ENCODE results near the gene BPIFA3. TPM values are rescaled to one million over a fixed set of nuclear protein-coding genes. Genes with fewer than 3 reads are reported as not detected.

BPIFA3 gene
- total RNA-seq, 1 experiment from 2014 or later: not detected

- no peak overlapping the region for H2AFZ ChIP-seq (ENCODE audit: low read depth, low read length, poor library complexity, severe bottlenecking)
- H3K4me1 ChIP-seq (ENCODE audit: control insufficient read depth in 1 of 2, insufficient read depth in 2 of 2, low read length in 2 of 2): no peaks in the 10 kb centered on the region
- no peaks in the 10 kb centered on the region for H4K20me1 ChIP-seq (ENCODE audit: insufficient read depth)
- CTCF ChIA-PET: no interaction called here
- no peak overlapping the region for H3K4me3 ChIP-seq (replicated peaks in 1 of 2; ENCODE audit: low read depth in 1 of 2, low read length in 2 of 2)
- H3K4me2 ChIP-seq (ENCODE audit: low read length): no peak overlapping the region
- H3K9me3 ChIP-seq (ENCODE audit: control insufficient read depth in 1 of 2, insufficient read depth in 1 of 2, low read depth in 1 of 2, low read length in 2 of 2): no peaks in the 10 kb centered on the region
- POLR2A ChIA-PET: no interaction called here
- RAD21 ChIA-PET (ENCODE audit: low non-redundant PET in 1 of 2, low total read pairs in 2 of 2, uncharacterized antibody in 2 of 2, unreplicated experiment in 2 of 2): no interaction called here
- DNase-seq (ENCODE audit: low read depth, low spot score) (no peak), ATAC-seq (no peak)
- BruUV-seq (replicated peaks): no TSS peak
- no peaks in the 10 kb centered on the region for H3K9me2 ChIP-seq (ENCODE audit: insufficient read depth)
- H3K9ac ChIP-seq (ENCODE audit: low read length): no peak overlapping the region
- H3K79me2 ChIP-seq (ENCODE audit: insufficient read depth, low read length): no peaks in the 10 kb centered on the region
- H3K27ac ChIP-seq (ENCODE audit: low read depth, low read length): no peak overlapping the region
- intact Hi-C loops (cut with micrococcal nuclease): no loop called here
- TF ChIP-seq CEBPB (IDR thresholded peaks at IDR 0.05; ENCODE audit: low read depth): no peak
- no peak for TF ChIP-seq POLR2AphosphoS5 (IDR thresholded peaks at IDR 0.05; ENCODE audit: low read depth, low read length)
- no peak for TF ChIP-seq TCF7L2 (IDR thresholded peaks at IDR 0.05; ENCODE audit: borderline replicate concordance, extremely low read depth, insufficient read depth, insufficient read length)
- TF ChIP-seq MAX (IDR thresholded peaks at IDR 0.05): no peak
- TF ChIP-seq SIN3A (IDR thresholded peaks at IDR 0.05; ENCODE audit: low read depth): no peak
- no peak for TF ChIP-seq SP1 (IDR thresholded peaks at IDR 0.05; ENCODE audit: low read depth)
- no peak for TF ChIP-seq CTCF (IDR thresholded peaks at IDR 0.05 in 2 of 3, conservative IDR thresholded peaks at IDR 0.05 in 1 of 3; ENCODE audit: borderline replicate concordance in 1 of 3, insufficient read depth in 1 of 3, low read depth in 2 of 3, low read length in 2 of 3)
- TF ChIP-seq FOSL1 (IDR thresholded peaks at IDR 0.05; ENCODE audit: low read depth): no peak
- no peak for TF ChIP-seq ZNF274 (IDR thresholded peaks at IDR 0.05; ENCODE audit: low read depth, low read length)
- TF ChIP-seq JUND (IDR thresholded peaks at IDR 0.05): no peak
- no peak for TF ChIP-seq ZFX (IDR thresholded peaks at IDR 0.05)
- TF ChIP-seq YY1 (IDR thresholded peaks at IDR 0.05; ENCODE audit: extremely low read depth, insufficient replicate concordance, low read depth, low read length): no peak
- TF ChIP-seq ZBTB33 (IDR thresholded peaks at IDR 0.05; ENCODE audit: extremely low read depth, insufficient replicate concordance, low read length): no peak
- TF ChIP-seq EZH2phosphoT487 (IDR thresholded peaks at IDR 0.05; ENCODE audit: borderline replicate concordance): no peak
- H3K27me3 ChIP-seq (ENCODE audit: insufficient read depth, low read length): peaks cover 54% of the 10 kb centered on the region
- H3K36me3 ChIP-seq (ENCODE audit: control insufficient read depth in 1 of 2, insufficient read depth in 2 of 2, low read length in 2 of 2): no peaks in the 10 kb centered on the region
These were observed 19.2 kb downstream of the BPIFA3 start for GRCh38 chr20:33236351-33236750.

All from HCT116 (cell line).